ENCODE results near the gene ZNF541.

DNA sequence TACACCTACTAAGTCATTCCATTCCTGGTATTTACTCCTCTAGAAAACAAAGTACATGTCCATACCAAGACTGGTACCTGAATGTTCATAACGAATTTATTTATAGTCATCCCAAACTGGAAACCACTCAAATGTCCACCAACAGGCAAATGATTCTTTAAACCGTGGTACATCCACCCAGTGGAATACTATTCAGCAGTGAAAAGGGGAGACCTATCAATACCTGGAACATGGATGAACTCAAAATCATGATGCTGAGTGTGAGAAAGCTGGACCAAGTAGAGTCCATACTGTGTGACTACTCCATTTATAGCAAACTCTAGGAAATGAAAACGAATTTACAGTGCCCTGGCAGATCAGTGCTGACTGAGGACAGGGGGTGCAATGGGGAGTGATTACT, 46.1 kb downstream of the ZNF541 start:
- TF ChIP-seq EZH2 (IDR thresholded peaks at IDR 0.05; ENCODE audit: low read depth, unreplicated experiment): no peak
- TF ChIP-seq, protein P1, sequence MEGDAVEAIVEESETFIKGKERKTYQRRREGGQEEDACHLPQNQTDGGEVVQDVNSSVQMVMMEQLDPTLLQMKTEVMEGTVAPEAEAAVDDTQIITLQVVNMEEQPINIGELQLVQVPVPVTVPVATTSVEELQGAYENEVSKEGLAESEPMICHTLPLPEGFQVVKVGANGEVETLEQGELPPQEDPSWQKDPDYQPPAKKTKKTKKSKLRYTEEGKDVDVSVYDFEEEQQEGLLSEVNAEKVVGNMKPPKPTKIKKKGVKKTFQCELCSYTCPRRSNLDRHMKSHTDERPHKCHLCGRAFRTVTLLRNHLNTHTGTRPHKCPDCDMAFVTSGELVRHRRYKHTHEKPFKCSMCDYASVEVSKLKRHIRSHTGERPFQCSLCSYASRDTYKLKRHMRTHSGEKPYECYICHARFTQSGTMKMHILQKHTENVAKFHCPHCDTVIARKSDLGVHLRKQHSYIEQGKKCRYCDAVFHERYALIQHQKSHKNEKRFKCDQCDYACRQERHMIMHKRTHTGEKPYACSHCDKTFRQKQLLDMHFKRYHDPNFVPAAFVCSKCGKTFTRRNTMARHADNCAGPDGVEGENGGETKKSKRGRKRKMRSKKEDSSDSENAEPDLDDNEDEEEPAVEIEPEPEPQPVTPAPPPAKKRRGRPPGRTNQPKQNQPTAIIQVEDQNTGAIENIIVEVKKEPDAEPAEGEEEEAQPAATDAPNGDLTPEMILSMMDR (conservative IDR thresholded peaks at IDR 0.05; ENCODE audit: low read depth in 2 of 2): no peak

All from GM23338 (cell line).